Activated B cell treated with CpG ODN at 0.5 μM for 24 hours (primary cell): ENCODE measurements around the gene NEK7. TPM values are rescaled to one million over a fixed set of nuclear protein-coding genes. Genes with fewer than 3 reads are reported as not detected.
A peak's percentile ranks its signal among the peaks of the same experiment; 100 is the strongest.
"Not testable (repeated sequence)": the region's sequence is repeated elsewhere in the genome, so short reads cannot be mapped to it uniquely, and the experiment has no call there.

Experiments used
- ATAC-seq: fragments of 200-7000 bp; cut with Tn5 transposase; one replicate; pipeline ENCODE4 v1.10.0; 2021; ENCODE audit warnings: low read depth, mild to moderate bottlenecking, moderate library complexity
- CTCF ChIA-PET: fragments of 350-600 bp; sonication (Branson Sonifier 250); formaldehyde crosslinking; loops from one replicate; lab custom pipeline; 2021; ENCODE audit warnings: antibody characterized with exemption; lab: Charles Lee
- POLR2A ChIA-PET: fragments of 350-600 bp; sonication (Branson Sonifier 250); formaldehyde crosslinking; loops from one replicate; lab custom pipeline; 2021; ENCODE audit warnings: antibody characterized with exemption; lab: Charles Lee
- DNase-seq: peaks from one replicate; pipeline ENCODE4 v3.0.0; 2022
- H3K27ac Mint-ChIP-seq: one replicate; pipeline ENCODE4 v1.8.0; 2020; ENCODE audit warnings: mixed read lengths
- H3K27me3 Mint-ChIP-seq: one replicate; pipeline ENCODE4 v1.8.0; 2021; ENCODE audit warnings: mixed read lengths
- H3K36me3 Mint-ChIP-seq: one replicate; pipeline ENCODE4 v1.8.0; 2021; ENCODE audit warnings: low read depth, mixed read lengths
- H3K4me1 Mint-ChIP-seq: one replicate; pipeline ENCODE4 v1.8.0; 2021; ENCODE audit warnings: mixed read lengths
- H3K4me3 Mint-ChIP-seq: one replicate; pipeline ENCODE4 v1.8.0; 2020; ENCODE audit warnings: mild to moderate bottlenecking, mixed read lengths
- H3K9me3 Mint-ChIP-seq: one replicate; pipeline ENCODE4 v1.8.0; 2020; ENCODE audit warnings: mixed read lengths
- CTCF ChIP-seq: fragments of 200-600 bp; IDR thresholded peaks from one replicate; pipeline ENCODE4 v1.8.0; 2022; ENCODE audit warnings: antibody characterized with exemption, mild to moderate bottlenecking
- intact Hi-C: fragments of 100-400 bp; cut with micrococcal nuclease; formaldehyde crosslinking; loops from one replicate; pipeline ENCODE4 v1.15.1; 2024
- total RNA-seq: library from RNA; stranded (reverse); gene quantifications from 2 replicates; pipeline ENCODE4 v1.2.3, GENCODE V29; 2022

Gene NEK7
- total RNA-seq, 1 donor from 2014 or later, result 33.5 TPM

- Mint-ChIP-seq H3K4me3 (no peak overlapping the region), H3K9me3 (no peaks in the 10 kb centered on the region), H3K4me1 (peaks cover 65% of the 10 kb centered on the region), H3K27me3 (no peaks in the 10 kb centered on the region), H3K27ac (no peak overlapping the region), H3K36me3 (peaks cover 4% of the 10 kb centered on the region)
- CTCF ChIA-PET, result no interaction called here
- POLR2A ChIA-PET, result interaction anchor here (1.0 kb wide), 1 partner anchor 11 kb away, joined by 3 read pairs; no protein-coding TSS in a partner anchor
- DNase-seq (no peak), ATAC-seq (no peak)
- intact Hi-C loops, result no loop called here
- TF ChIP-seq CTCF, result no peak
These were observed 30.2 kb downstream of the NEK7 start for GRCh38 chr1:198186916-198187580.

GRCh38 chr1:198187973-198188588, 31.3 kb downstream of the NEK7 start:
- no peak for ATAC-seq
- peaks cover 4% of the 10 kb centered on the region for H3K36me3 Mint-ChIP-seq
- no peaks in the 10 kb centered on the region for H3K9me3 Mint-ChIP-seq
- peaks cover 65% of the 10 kb centered on the region for H3K4me1 Mint-ChIP-seq
- no peak overlapping the region for H3K27ac Mint-ChIP-seq
- POLR2A ChIA-PET, result interaction anchor here (1.0 kb wide), 1 partner anchor 10 kb away, joined by 3 read pairs; no protein-coding TSS in a partner anchor
- intact Hi-C loops, result no loop called here
- CTCF ChIA-PET, result no interaction called here
- TF ChIP-seq CTCF, result no peak
- no peaks in the 10 kb centered on the region for H3K27me3 Mint-ChIP-seq
- DNase-seq, result no peak
- no peak overlapping the region for H3K4me3 Mint-ChIP-seq

DNA sequence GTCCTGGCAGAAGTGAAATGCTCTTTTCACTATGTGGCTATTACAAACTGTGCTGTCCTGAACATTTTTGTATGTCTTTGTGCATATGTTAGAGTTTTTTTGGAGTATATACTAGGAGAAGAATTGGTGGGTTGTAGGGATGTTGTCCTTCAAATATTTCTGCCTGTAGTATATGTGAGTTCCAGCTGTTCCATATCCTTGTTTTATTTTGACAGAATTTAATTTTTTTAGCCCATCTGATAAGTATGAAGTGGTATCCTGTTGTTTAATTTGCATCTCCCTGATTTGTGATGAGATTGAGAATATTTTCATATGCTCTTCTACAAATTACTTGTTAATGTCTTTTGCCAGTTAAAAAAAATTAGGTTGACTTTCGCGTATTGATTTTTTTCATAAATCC, 34.3 kb downstream of the NEK7 start:
- ATAC-seq, result no peak
- POLR2A ChIA-PET, result no interaction called here
- intact Hi-C loops, result loop anchor here (2.0 to 5.0 kb wide), 2 partner anchors 16 to 34 kb away; partner anchors contain the start of gene NEK7
- TF ChIP-seq CTCF, result no peak
- Mint-ChIP-seq H3K27ac (no peak overlapping the region), H3K36me3 (peaks cover 2% of the 10 kb centered on the region), H3K4me1 (peaks cover 61% of the 10 kb centered on the region), H3K27me3 (no peaks in the 10 kb centered on the region), H3K9me3 (peaks cover 2% of the 10 kb centered on the region), H3K4me3 (no peak overlapping the region)
- no peak for DNase-seq
- CTCF ChIA-PET, result no interaction called here

DNA sequence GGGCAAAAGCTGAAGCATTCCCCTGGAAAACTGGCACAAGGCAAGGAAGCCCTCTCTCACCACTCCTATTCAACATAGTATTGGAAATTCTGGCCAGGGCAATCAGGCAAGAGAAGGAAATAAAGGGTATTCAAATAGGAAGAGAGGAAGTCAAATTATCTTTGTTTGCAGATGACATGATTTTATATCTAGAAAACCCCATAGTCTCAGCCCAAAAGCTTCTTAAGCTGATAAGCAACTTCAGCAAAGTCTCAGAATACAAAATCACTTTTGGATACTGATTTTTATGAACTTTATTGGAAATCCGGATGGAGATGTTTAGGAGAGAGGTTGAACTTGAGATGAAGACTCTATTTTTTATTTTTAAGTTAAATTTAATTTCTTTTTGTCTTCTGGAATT, 37.1 kb downstream of the NEK7 start:
- H3K36me3 Mint-ChIP-seq, POLR2A ChIA-PET, DNase-seq, H3K4me3 Mint-ChIP-seq, CTCF ChIA-PET, H3K27me3 Mint-ChIP-seq, ATAC-seq, H3K9me3 Mint-ChIP-seq: not testable (repeated sequence)
- Mint-ChIP-seq H3K4me1 (peaks cover 55% of the 10 kb centered on the region), H3K27ac (peak overlapping the region; percentile 31)
- intact Hi-C loops, result loop anchor here (5.0 kb wide), 1 partner anchor 37 kb away; the partner anchor contains the start of gene NEK7

DNA sequence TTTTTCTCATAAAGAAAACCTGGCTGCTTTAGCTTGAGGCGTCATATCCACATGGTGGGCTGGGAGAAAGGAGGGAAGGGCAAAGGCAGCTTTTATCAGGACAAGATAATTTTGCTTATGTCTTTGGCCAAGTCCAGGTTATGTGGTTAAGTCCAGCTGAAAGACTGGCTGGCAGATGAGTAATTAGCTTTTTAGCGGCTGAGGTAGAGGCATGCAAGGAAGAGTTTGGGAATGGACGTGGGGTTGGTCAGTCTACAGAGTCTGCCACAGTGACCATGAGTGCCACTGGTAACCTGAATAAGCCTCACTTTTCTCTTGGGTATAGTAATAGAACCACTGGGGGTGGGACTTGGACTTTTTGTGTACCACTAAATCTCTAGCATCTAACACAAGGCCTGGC, 39.8 kb downstream of the NEK7 start:
- DNase-seq (no peak), ATAC-seq (no peak)
- Mint-ChIP-seq H3K27me3 (no peaks in the 10 kb centered on the region), H3K4me1 (peaks cover 63% of the 10 kb centered on the region), H3K27ac (no peak overlapping the region), H3K9me3 (peaks cover 2% of the 10 kb centered on the region), H3K36me3 (no peaks in the 10 kb centered on the region), H3K4me3 (no peak overlapping the region)
- CTCF ChIA-PET, result no interaction called here
- no peak for TF ChIP-seq CTCF
- POLR2A ChIA-PET, result no interaction called here
- intact Hi-C loops, result no loop called here
